SK-N-SH (cell line): ENCODE results near the gene ENTPD3. TPM values are rescaled to one million over a fixed set of nuclear protein-coding genes. Genes with fewer than 3 reads are reported as not detected.
A peak's percentile ranks its signal among the peaks of the same experiment; 100 is the strongest.
"Not testable (repeated sequence)": the region's sequence is repeated elsewhere in the genome, so short reads cannot be mapped to it uniquely, and the experiment has no call there.

Source experiments
- CTCF ChIA-PET: fragments of 300-600, 350-600 bp; formaldehyde crosslinking; extraction: SDS; loops from one replicate; lab custom pipeline; 2021; lab: Yijun Ruan, JAX
- POLR2A ChIA-PET: fragments of 350-600 bp; sonication (Branson Sonifier 250); formaldehyde crosslinking; extraction: SDS; loops from one replicate; lab custom pipeline; 2020; ENCODE audit warnings: antibody characterized with exemption, inconsistent platforms; lab: Yijun Ruan, JAX
- DNase-seq: peaks from one replicate; pipeline ENCODE4 v3.0.0; 2012
- H2AFZ ChIP-seq: fragments of 200-600 bp; sonication (generic); 2 replicates; pipeline ENCODE4 v1.8.1; 2016; ENCODE audit warnings: antibody characterized with exemption, mild to moderate bottlenecking, low read depth
- H3F3A ChIP-seq: fragments of 200-600 bp; sonication (generic); replicated peaks from 2 replicates; pipeline ENCODE3; 2016; ENCODE audit warnings: antibody characterized with exemption, mild to moderate bottlenecking; ENCODE audit not compliant: insufficient read depth
- H3K27ac ChIP-seq, 2 experiments: fragments of 200-500 bp in 1 of 2; fragments of 200-600 bp in 1 of 2; sonication (Bioruptor generic) in 1 of 2; sonication (generic), shearing (Covaris generic) in 1 of 2; 2 replicates each; pipeline versions ENCODE4 v1.5.1 to v1.6.1; 2014 to 2016; ENCODE audit warnings: low read depth in 2 of 2, inconsistent platforms in 1 of 2, low read length in 1 of 2, mild to moderate bottlenecking in 1 of 2, mixed read lengths in 1 of 2
- H3K27me3 ChIP-seq: fragments of 200-600 bp; sonication (generic), shearing (Covaris generic); 2 replicates; pipeline ENCODE4 v1.6.1; 2016; ENCODE audit warnings: mixed run types; ENCODE audit not compliant: insufficient read depth
- H3K36me3 ChIP-seq, 2 experiments: fragments of 200-500 bp in 1 of 2; fragments of 200-600 bp in 1 of 2; sonication (Bioruptor generic) in 1 of 2; sonication (generic) in 1 of 2; replicated peaks in 1 of 2; 2 replicates each; pipeline versions ENCODE3 to v1.5.1; 2014 to 2016; ENCODE audit warnings: low read length in 1 of 2, mild to moderate bottlenecking in 1 of 2; ENCODE audit not compliant: insufficient read depth in 2 of 2, control insufficient read depth in 1 of 2
- H3K4me1 ChIP-seq, 2 experiments: fragments of 200-500 bp in 1 of 2; fragments of 200-600 bp in 1 of 2; sonication (Bioruptor generic) in 1 of 2; sonication (generic), shearing (Covaris generic) in 1 of 2; 2 replicates each; pipeline versions ENCODE4 v1.5.1 to v1.6.1; 2014 to 2016; ENCODE audit warnings: low read depth in 1 of 2, low read length in 1 of 2, mixed run types in 1 of 2; ENCODE audit not compliant: insufficient read depth in 2 of 2, control insufficient read depth in 1 of 2
- H3K4me2 ChIP-seq: fragments of 200-600 bp; sonication (generic), shearing (Covaris generic); 2 replicates; pipeline ENCODE4 v1.6.1; 2017; ENCODE audit warnings: mixed run types
- H3K4me3 ChIP-seq, 2 experiments: fragments of 200-500 bp in 1 of 2; fragments of 200-600 bp in 1 of 2; sonication (Bioruptor generic) in 1 of 2; sonication (generic), shearing (Covaris generic) in 1 of 2; 2 replicates each; pipeline versions ENCODE4 v1.5.1 to v1.8.1; 2014 to 2016; ENCODE audit warnings: low read depth in 2 of 2, inconsistent platforms in 1 of 2, low read length in 1 of 2, mild to moderate bottlenecking in 1 of 2, mixed read lengths in 1 of 2, moderate library complexity in 1 of 2
- H3K79me2 ChIP-seq: fragments of 200-600 bp; sonication (generic); 2 replicates; pipeline ENCODE4 v1.8.1; 2017; ENCODE audit warnings: mild to moderate bottlenecking; ENCODE audit not compliant: insufficient read depth
- H3K9ac ChIP-seq: fragments of 200-600 bp; sonication (generic); 2 replicates; pipeline ENCODE4 v1.6.1; 2017; ENCODE audit warnings: mixed run types
- H3K9me2 ChIP-seq: fragments of 200-600 bp; sonication (generic); 2 replicates; pipeline ENCODE4 v1.6.1; 2017; ENCODE audit warnings: mixed run types
- H3K9me3 ChIP-seq: fragments of 200-600 bp; sonication (generic); 2 replicates; pipeline ENCODE4 v1.6.1; 2017; ENCODE audit warnings: mixed run types, mild to moderate bottlenecking, moderate library complexity
- H4K20me1 ChIP-seq: fragments of 200-600 bp; sonication (generic); 2 replicates; pipeline ENCODE4 v1.6.1; 2017; ENCODE audit warnings: mild to moderate bottlenecking, mixed run types; ENCODE audit not compliant: insufficient read depth
- CHD2 ChIP-seq: fragments of 150-350 bp; IDR thresholded peaks from 2 replicates; pipeline ENCODE4 v1.6.1; 2018; ENCODE audit warnings: low read length; ENCODE audit not compliant: partially characterized antibody
- EP300 ChIP-seq, 2 experiments: IDR thresholded peaks; 2 replicates each; pipeline versions ENCODE4 v1.4.0 to v1.6.1; 2012; ENCODE audit warnings: borderline replicate concordance in 1 of 2, low read depth in 1 of 2, low read length in 1 of 2
- EZH2phosphoT487 ChIP-seq: fragments of 200-600 bp; sonication (generic); IDR thresholded peaks from 2 replicates; pipeline ENCODE4 v1.6.1; 2017; ENCODE audit warnings: low read depth, mixed run types, mild to moderate bottlenecking, antibody characterized with exemption, moderate library complexity, borderline replicate concordance
- FOSL2 ChIP-seq: IDR thresholded peaks from 2 replicates; pipeline ENCODE4 v1.4.0; 2012; ENCODE audit warnings: low read depth, mild to moderate bottlenecking, moderate library complexity, borderline replicate concordance
- FOXJ3 ChIP-seq: sonication (generic); formaldehyde crosslinking; IDR thresholded peaks from 2 replicates; pipeline ENCODE4 v1.5.1; 2020; ENCODE audit warnings: mild to moderate bottlenecking, missing genetic modification reagents
- NFIC ChIP-seq: IDR thresholded peaks from 2 replicates; pipeline ENCODE4 v1.4.0; 2012; ENCODE audit warnings: borderline replicate concordance
- RAD21 ChIP-seq: IDR thresholded peaks from 2 replicates; pipeline ENCODE4 v1.6.1; 2012; ENCODE audit warnings: mild to moderate bottlenecking, low read length
- TAF1 ChIP-seq: IDR thresholded peaks from 2 replicates; pipeline ENCODE4 v1.6.1; 2012; ENCODE audit warnings: low read depth, mild to moderate bottlenecking, low read length, moderate library complexity, borderline replicate concordance
- TEAD4 ChIP-seq: IDR thresholded peaks from 2 replicates; pipeline ENCODE4 v1.4.0; 2012; ENCODE audit warnings: mild to moderate bottlenecking, borderline replicate concordance; ENCODE audit not compliant: insufficient read depth
- YY1 ChIP-seq: IDR thresholded peaks from 2 replicates; pipeline ENCODE4 v1.4.0; 2012; ENCODE audit warnings: low read depth, mild to moderate bottlenecking
- WGBS: methylation state at CpG from one replicate; pipeline ENCODE4 v1.1.6; 2017; ENCODE audit warnings: low lambda C conversion rate; 5-methylcytosine and 5-hydroxymethylcytosine counted together
- polyA plus RNA-seq, 3 experiments: library from polyadenylated mRNA; depleted of rRNA; stranded (reverse); fragments of >200 nt; gene quantifications; 2 replicates each; pipeline ENCODE4 v1.2.3, GENCODE V29; 2012
- TF ChIP-seq, protein P1 (sequence below): IDR thresholded peaks from 2 replicates; pipeline ENCODE4 v1.4.0; 2012; ENCODE audit warnings: low read depth
- TF ChIP-seq, protein P2 (sequence below): fragments of 150-350 bp; IDR thresholded peaks from 2 replicates; pipeline ENCODE4 v1.6.1; 2016; ENCODE audit warnings: mild to moderate bottlenecking, low read depth, low read length

The ENTPD3 gene
- polyA plus RNA-seq, 1 of the 3 experiments (the other 2 are of a cell fraction), result 0.02 TPM

DNA sequence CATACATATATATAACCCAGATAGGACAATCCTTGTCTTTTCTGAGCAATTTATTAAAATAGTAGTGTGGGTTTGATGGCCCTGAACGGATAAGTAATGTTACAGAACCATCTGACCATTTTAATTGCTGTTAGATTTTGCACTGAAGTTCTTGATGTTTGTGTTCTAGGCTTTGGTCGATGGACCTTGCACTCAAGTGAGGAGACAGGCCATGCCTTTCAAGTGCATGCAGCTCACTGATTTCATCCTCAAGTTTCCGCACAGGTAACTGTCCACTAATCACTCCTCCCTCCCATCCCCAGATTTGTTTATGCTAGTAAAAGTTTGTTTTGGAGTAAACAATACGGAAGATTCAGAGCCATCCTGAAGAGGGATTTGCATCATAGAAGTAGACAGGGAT, 71.5 kb downstream of the ENTPD3 start:
- Histone ChIP-seq H3K9me3 (no peaks in the 10 kb centered on the region), H3F3A (peaks cover 23% of the 10 kb centered on the region), H3K4me1 (peaks cover 0 to 12% of the 10 kb centered on the region in 2 experiments; a peak in 2 of 4 replicates), H3K4me2 (peak overlapping the region; percentile 97), H3K4me3 (peak overlapping the region; percentile 85 to 97; a peak in 3 of 4 replicates), H3K36me3 (peaks cover 37 to 49% of the 10 kb centered on the region in 2 experiments), H3K79me2 (peaks cover 49% of the 10 kb centered on the region), H3K9me2 (no peaks in the 10 kb centered on the region), H3K27ac (no peak overlapping the region), H2AFZ (no peak overlapping the region), H3K9ac (peak overlapping the region; percentile 96), H4K20me1 (peaks cover 32% of the 10 kb centered on the region), H3K27me3 (no peaks in the 10 kb centered on the region)
- POLR2A ChIA-PET, result interaction anchor here (1.6 to 2.0 kb wide), 2 partner anchors 31 to 66 kb away, joined by 4 to 9 read pairs; partner anchors contain the start of gene ZNF621
- no peak for TF ChIP-seq YY1
- no peak for TF ChIP-seq FOSL2
- TF ChIP-seq, protein P1, sequence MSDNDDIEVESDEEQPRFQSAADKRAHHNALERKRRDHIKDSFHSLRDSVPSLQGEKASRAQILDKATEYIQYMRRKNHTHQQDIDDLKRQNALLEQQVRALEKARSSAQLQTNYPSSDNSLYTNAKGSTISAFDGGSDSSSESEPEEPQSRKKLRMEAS, result no peak
- no peak for TF ChIP-seq FOXJ3 (CRISPR knock-in tag)
- no peak for TF ChIP-seq EP300 (IDR thresholded peaks at IDR 0.05; ENCODE audit: borderline replicate concordance in 1 of 2, low read depth in 1 of 2, low read length in 1 of 2)
- WGBS, result 63% methylated on average over 4 of the region's 4 CpGs
- no peak for DNase-seq
- CTCF ChIA-PET, result interaction anchor here (1.0 kb wide), 1 partner anchor 267 kb away, joined by 3 read pairs; no protein-coding TSS in a partner anchor

DNA sequence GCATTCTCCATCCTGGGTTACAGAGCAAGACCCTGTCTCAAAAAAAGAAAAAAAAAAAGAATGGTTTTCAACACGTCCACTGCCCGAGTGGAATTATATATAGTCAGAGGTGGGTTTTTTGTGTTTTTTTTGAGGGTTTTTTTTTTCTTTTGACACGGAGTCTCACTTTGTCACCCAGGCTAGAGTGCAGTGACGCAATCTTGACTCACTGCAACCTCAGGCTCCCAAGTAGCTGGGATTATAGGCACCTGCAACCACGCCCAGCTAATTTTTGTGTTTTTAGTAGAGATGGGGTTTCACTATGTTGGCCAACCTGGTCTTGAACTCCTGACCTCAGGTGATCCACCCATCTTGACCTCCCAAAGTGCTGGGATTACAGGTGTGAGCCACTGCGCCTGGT, 73.5 kb downstream of the ENTPD3 start:
- Histone ChIP-seq H3K79me2 (peaks cover 49% of the 10 kb centered on the region), H4K20me1 (peaks cover 32% of the 10 kb centered on the region), H3K36me3 (peaks cover 44 to 58% of the 10 kb centered on the region in 2 experiments), H3K4me1 (peaks cover 0 to 12% of the 10 kb centered on the region in 2 experiments; a peak in 2 of 4 replicates), H3F3A (peaks cover 43% of the 10 kb centered on the region)
- H3K27ac ChIP-seq, DNase-seq, POLR2A ChIA-PET, H3K4me3 ChIP-seq, H3K9me2 ChIP-seq, H3K9ac ChIP-seq, H3K27me3 ChIP-seq, H3K4me2 ChIP-seq, H3K9me3 ChIP-seq, H2AFZ ChIP-seq: not testable (repeated sequence)
- 85% methylated on average over 5 of the region's 6 CpGs for WGBS
- CTCF ChIA-PET, result interaction anchor here (1.3 to 1.6 kb wide), 2 partner anchors 132 kb away, joined by 3 read pairs; no protein-coding TSS in a partner anchor

DNA sequence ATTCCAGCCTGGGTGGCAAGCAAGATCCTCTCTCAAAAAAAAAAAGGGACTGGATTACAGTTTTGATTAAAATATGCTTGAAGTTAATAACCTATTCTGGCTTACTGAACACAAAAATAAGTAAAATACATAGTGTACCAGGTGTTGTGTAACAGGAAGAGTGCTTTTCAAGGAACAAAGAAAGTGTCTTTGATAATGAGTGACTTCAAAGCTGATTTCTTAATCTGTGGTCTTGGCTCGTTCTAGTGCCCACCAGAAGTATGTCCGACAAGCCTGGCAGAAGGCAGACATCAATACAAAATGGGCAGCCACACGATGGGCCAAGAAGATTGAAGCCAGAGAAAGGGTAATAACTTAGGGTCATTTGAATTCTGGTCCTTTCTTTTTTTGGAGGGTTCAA, 74.2 kb downstream of the ENTPD3 start:
- H3K4me1 ChIP-seq, result peaks cover 0 to 11% of the 10 kb centered on the region in 2 experiments; a peak in 2 of 4 replicates
- WGBS, result 65% methylated on average over 3 of the region's 3 CpGs
- peaks cover 49% of the 10 kb centered on the region for H3K79me2 ChIP-seq
- CTCF ChIA-PET, result interaction anchor here (1.3 to 1.6 kb wide), 2 partner anchors 45 to 133 kb away, joined by 3 read pairs; partner anchors contain the start of gene ZNF620
- peaks cover 32% of the 10 kb centered on the region for H4K20me1 ChIP-seq
- H3K36me3 ChIP-seq, result peaks cover 44 to 58% of the 10 kb centered on the region in 2 experiments
- H3K4me3 ChIP-seq, result no peak overlapping the region
- no peaks in the 10 kb centered on the region for H3K27me3 ChIP-seq
- TF ChIP-seq EZH2phosphoT487 (no peak), CHD2 (no peak), TEAD4 (no peak), RAD21 (no peak), TAF1 (no peak), FOSL2 (no peak), NFIC (no peak)
- TF ChIP-seq, protein P1, result no peak
- TF ChIP-seq, protein P2, sequence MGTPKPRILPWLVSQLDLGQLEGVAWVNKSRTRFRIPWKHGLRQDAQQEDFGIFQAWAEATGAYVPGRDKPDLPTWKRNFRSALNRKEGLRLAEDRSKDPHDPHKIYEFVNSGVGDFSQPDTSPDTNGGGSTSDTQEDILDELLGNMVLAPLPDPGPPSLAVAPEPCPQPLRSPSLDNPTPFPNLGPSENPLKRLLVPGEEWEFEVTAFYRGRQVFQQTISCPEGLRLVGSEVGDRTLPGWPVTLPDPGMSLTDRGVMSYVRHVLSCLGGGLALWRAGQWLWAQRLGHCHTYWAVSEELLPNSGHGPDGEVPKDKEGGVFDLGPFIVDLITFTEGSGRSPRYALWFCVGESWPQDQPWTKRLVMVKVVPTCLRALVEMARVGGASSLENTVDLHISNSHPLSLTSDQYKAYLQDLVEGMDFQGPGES, result no peak
- POLR2A ChIA-PET, result interaction anchor here (0.7 kb wide), 1 partner anchor 17 kb away, joined by 3 read pairs; no protein-coding TSS in a partner anchor
- DNase-seq, result no peak
- no peak overlapping the region for H2AFZ ChIP-seq
- H3K9me2 ChIP-seq, result no peaks in the 10 kb centered on the region
- H3F3A ChIP-seq, result peaks cover 49% of the 10 kb centered on the region
- H3K4me2 ChIP-seq, result no peak overlapping the region
- H3K27ac ChIP-seq, result no peak overlapping the region
- no peaks in the 10 kb centered on the region for H3K9me3 ChIP-seq
- no peak overlapping the region for H3K9ac ChIP-seq

DNA sequence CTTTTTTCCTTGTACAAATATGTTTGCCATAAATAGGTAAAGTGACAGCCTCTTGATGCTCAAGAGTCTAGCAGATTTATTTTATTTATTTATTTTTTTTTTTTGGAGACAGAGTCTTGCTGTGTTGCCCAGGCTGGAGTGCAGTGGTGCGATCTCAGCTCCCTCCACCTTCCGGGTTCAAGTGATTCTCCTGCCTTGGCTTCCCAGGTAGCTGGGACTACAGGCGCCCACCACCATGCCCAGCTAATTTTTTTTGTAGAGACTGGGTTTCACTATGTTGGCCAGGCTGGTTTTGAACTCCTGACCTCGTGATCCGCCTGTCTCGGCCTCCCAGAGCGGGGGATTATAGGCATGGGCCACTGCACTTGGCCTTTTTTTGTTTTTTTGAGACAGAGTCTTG, 75.9 kb downstream of the ENTPD3 start:
- H3K9me2 ChIP-seq, H3K4me3 ChIP-seq, H3K27me3 ChIP-seq, H3K4me2 ChIP-seq, H3K4me1 ChIP-seq, H3K9ac ChIP-seq, H3K27ac ChIP-seq, H3K9me3 ChIP-seq, H2AFZ ChIP-seq, CTCF ChIA-PET, DNase-seq, POLR2A ChIA-PET: not testable (repeated sequence)
- peaks cover 36% of the 10 kb centered on the region for H3K79me2 ChIP-seq
- 98% methylated on average over 7 of the region's 7 CpGs for WGBS
- peaks cover 59% of the 10 kb centered on the region for H3F3A ChIP-seq
- peaks cover 44 to 61% of the 10 kb centered on the region in 2 experiments for H3K36me3 ChIP-seq
- peaks cover 32% of the 10 kb centered on the region for H4K20me1 ChIP-seq
